ENCODE data around the gene BORCS8.

Gene BORCS8

DNA sequence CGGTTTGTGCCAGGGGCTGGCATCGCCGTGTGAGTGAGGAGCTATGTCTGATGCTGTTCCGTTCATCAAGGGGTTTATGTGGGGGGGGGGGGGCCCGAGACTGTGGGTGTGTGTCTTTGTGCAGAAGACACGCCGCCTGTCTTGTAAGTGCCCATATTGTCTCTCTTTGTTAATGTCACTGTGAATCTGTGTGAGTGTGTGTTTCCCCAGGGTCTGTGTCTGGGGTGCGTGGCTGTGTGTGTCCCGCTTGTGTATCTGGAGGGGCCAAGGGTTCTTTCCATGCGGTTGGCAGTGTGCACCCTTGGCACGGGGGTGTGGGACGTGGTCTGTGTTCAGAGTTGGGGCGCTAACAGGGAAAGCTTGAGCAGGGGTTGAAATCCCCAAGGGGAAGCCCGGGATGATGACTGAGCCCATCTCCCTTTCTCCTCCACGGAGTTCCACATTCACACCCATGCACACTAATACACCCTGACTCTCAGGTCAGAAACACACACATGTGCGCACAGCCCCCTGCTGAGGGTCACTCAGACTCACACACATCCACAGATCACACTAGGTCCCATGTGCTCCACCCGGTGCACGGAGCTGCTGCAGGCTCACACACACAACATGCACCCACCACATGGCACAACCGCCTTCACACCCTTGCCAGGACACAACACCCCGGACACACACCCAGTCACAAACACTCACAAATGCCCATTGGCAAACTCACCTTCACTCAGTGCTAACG, 21.6 kb upstream of the BORCS8 start:
- DNase-seq (ENCODE audit: low read depth), result no peak

DNA sequence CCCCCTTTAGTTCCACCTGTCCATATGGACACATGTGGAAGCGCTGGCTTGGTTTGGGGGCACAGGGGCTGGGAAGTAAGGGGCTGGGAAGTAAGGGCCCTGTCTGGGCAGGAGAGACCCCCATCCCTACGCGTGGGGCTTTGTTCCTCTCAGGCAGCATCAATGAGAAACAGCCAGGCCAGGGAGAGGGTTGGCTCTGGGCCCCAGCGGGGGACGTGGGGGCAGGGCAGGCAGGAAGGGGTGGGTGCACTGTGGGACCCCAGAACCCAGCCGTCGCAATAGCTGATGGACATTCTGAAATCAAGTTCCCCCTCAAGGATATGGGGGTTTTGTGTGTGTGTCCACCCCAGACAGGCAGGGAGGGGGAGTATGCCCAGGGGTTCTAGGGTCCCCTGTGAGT, 21.0 kb upstream of the BORCS8 start:
- no peak for DNase-seq (ENCODE audit: low read depth)

DNA sequence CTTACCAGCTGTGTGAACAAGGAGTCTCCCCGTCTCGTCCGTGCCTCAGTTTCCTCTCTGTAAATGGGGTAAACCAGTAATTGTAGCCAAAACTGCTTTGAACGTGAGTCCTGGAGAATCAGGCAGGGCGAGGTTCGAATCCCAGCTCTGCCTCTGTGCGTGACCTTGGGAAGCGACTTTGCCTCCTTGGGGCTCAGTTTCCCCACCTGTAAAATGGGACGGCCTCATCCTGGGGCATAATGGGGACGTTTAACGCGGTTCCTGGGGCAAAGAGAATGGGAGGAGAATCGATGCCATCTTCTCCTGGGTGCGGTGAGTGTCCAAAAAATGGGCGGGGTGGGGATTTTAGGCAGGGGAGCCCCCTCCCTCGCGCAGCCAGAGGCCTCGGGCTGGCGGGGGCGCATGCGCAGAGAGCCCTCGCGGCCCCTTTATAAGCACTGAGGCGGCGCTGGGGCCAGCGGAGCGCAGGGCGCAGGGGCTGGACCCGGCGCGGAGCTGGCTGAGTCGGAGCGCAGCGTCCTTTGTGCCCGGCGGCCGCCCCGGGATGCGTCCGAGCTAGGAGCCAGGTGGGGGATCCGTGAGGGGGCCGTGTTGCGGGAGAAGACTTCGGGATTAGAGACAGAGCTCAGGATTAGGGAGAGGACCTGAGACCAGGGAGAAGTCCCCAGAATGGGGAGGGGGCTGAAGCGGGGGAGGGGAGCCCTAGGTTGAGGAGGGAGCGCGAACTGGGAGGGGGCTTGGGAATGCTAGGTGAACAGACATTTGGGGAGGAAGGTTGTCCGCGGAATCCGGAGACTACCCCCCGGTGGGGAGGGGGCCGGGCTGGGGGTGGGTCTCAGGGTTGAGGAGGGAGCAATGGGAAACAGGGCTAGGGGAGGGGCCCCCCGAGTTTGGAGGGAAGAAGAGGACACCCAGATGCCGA, 19.8 kb upstream of the BORCS8 start, which contains the start of gene NCAN:
Gene NCAN (plus strand): TSS at position 460 of the 922 bp plus-strand sequence. CDS start 4,996 bp downstream, outside the sequence.
- no peak for DNase-seq (ENCODE audit: low read depth)

DNA sequence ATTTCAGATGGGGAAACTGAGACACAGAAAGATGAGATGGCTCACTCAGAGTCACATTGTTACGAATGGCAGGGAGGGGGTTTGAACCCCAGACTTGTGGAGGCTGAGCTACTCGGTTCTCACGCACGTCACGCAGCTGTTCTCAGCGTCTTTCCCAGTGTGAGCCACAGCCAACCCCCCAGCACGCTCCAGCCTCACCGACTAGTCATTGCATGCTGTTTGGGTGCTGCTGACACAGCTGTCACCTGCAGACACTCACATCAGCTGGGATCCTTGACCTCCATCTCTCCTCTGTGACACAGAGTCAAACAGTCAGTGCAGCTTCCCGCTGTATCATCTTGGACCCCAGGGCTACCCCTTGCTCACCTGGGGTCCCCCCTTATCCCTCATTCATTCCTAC, 17.4 kb upstream of the BORCS8 start:
- no peak for DNase-seq (ENCODE audit: low read depth)

DNA sequence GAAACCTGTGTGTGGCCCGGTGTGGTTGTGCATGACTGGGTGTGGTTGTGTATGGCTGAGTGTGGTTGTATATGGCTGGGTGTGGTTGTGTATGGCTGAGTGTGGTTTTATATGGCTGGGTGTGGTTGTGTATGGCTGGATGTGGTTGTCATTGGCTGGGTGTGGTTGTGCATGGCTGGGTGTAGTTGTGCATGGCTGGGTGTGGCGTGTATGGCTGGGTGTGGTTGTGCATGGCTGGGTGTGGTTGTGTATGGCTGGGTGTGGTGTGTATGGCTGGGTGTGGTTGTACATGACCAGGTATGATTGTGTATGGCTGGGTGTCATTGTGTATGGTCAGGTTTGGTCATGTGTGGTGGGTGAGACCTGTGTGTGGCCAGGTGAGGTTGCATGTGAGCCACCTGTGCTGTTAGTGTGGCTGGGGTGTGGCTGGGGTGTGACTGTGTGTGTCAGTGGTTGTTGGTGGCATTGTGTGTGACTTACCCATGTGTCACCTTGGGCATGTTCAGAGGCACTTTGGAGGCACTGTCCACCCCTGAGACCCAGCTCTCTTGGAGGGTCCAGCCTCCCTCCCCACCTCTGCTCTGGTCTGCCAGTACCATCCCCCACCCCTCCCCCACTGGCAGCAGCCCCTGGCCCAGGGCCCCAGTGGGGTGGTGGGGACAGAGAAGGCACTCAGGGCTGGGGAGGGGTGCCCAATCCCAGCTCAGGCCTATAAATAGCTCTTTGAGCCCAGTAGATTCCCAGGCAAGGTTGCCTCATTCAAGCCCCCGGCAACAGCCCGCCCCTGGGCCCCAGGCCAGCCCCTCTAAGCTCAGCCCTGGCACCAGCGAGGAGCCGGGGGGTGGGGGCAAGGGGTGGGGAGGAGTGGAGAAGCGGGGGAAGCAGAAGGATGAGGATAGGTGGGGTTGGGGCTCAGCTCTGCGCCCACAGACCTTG, 16.0 kb upstream of the BORCS8 start:
- DNase-seq (ENCODE audit: low read depth), result no peak

DNA sequence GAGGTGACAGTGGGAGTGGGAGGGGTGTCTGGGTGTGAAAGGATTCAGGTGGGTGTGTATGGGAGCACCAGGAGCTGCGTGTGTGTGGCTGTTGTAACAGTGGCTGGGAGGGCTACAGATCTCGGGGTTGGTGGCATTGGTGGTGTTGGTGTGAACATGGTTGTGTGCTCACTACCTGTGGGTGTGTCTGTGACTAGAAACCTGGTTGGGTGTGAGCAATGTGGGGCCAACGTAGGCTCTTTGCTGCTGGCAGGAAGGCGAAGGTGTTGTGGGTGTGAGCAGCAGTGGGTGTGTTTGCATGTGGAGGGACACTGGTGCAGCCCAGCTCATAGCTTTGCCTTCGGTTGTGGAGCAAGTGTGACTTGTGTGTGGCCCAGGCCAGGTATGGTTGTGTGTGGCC, 15.0 kb upstream of the BORCS8 start:
- DNase-seq (ENCODE audit: low read depth), result no peak

DNA sequence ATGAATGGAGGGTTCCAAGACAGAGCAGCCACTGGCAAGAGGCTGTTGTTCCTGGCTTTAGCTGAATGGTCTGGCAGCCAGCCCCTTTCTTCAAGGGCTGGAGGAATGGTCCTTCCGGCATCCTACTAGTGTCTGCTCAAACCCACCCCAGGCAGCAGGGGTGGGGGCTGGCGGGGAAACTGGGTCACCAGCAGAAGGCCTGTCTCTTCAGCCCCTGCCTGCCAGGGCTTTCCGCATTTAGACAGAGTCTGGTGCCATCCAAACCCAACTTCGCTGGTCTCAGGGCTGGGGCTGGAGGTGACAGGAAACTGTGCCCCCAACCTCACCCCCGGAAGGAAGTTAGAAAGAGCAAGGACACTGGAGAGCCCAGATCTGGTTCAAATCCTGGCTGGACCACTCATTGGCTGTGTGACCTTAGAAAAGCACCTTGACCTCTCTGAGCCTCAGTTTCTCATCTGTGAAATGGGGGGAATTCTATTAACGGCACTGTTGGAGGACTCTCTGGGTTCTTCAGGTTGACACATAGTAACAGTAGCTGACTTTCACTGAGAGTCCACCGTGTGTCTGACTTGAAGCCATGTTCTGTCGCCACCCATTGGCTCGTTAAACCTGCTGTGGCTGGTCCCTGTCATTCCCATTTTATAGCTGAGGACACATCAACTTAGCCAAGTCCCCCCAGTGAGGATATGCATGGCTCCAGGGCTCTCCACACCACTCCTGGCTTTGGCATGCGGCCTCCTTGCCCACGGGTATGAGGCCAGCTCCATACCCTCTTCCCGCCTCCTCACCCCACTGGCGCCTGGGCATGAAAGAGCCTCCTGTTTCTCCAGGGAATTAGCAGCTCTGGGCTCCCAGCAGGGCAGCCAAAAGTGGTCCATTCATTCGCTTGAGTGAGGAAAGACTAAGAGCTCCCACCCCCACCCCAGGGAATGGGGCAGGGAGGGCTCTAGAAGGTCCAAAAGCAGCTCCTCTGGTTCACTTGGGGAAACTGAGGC, 13.8 kb upstream of the BORCS8 start:
- DNase-seq (ENCODE audit: low read depth), result no peak

DNA sequence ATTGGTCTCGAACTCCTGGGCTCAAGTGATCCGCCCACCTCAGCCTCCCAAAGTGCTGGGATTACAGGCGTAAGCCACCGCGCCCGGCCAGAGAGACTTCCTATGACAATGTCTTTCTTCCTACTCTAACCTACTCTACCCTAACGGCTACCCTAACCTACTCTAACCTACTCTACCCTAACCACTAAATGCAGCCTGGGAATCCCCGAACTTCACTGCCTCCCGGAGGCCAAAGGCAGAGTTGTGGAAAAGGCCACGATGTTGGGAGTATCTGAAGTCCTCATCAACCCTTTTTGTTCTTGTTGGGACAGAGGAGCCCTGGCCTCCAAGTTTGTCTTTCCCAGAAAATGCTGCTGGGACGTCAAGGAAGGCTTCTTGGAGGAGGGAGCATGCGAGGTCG, 12.2 kb upstream of the BORCS8 start:
- no peak for DNase-seq (ENCODE audit: low read depth)

DNA sequence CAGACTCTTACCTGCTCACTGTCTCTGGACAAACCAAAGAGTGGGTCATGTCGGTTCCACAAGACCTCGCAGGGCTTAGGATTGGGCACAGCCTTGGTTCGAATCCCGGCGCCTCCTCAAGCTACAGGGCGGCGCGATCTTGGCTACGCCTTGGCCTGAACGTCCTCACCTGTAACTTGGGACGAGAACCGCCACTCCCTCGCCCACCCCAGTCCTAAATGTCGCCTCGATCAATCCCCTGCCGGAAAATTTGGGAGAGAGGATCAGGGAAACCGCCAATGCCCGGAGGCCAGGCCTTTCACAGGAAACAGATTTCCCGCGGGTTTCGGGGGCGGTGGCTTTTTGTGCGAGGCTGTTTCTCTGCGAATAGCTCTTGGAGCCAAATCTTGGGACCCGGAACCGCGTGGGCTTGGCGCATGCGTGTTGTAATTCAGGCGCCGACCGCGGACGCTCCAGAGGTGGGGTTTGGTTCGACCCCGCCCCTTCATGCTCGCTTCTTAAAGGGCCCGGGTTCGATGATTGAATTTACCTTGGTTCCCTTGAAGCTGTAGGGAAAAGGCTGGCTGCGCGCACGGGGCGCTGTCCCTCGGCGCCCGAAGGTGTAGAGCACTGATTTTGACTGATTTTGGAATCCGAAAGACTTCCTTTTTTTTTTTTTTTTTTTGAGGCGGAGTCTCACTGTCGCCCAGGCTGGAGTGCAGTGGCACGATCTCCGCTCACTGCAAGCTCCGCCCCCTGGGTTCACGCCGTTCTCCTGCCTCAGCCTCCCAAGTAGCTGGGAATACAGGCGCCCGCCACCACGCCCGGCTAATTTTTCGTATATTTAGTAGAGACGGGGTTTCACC, 11.3 kb upstream of the BORCS8 start, which contains the start of gene NR2C2AP:
Gene NR2C2AP (minus strand): TSS at position 403 of the 845 bp plus-strand sequence. CDS start 354 bp downstream, at position 49.
- peak; percentile 67 for DNase-seq (ENCODE audit: low read depth)

DNA sequence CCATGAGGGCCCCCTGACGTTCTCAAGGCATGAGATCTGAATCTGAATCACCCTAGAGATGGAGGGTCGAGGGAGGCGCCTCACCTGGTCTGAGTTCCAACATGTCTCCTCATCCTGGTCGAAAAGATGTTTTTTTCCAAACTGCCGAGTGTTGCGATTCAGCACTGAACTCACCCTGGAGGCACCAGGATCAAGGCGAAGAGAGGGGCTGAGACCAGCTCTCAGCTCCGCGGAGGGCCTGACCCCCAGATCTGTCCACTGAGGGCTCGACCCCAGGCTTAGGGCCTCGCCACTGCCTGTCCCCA, 10.7 kb upstream of the BORCS8 start:
- no peak for DNase-seq (ENCODE audit: low read depth)

DNA sequence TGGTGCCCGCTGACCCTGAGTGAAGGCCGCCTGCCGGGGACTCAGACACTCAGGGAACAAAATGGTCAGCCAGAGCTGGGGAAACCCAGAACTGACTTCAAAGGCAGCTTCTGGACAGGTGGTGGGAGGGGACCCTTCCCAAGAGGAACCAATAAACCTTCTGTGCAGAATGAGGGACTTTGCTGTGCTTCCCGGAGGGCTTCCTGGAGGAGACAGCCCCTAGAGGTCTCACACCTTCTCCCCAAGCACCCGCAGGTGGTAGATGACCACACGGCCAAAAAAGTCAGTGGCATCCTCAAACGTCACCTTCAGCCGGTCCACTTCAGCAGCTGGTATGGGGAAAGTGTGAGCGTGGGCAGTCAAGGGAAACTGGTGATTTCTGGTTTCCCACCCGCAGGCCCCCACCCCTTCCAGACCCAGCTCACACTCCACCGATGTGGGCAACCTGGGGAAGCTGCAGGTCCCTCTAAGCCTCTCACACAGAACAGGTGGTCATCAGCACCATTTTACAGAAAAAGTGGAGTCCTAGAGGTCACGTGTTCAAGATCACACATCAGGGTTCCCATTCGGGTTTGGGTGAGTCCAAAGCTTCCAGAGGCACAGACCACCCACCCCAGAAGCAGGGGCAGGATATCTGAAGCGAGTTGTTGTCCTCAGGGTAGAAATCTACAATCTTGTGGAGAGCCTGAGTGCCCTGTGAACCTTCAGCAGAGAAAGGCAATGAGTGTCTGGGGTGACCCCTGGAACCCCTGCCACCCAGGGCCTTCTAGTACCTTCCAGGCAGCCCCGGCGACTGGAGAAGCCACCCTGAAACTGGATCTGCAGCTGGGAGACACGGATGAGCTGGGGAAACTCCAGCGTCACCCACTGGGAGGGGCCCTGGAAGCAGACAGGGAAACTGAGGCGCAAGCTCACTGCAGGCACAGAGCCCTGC, 10.0 kb upstream of the BORCS8 start:
- no peak for DNase-seq (ENCODE audit: low read depth)

DNA sequence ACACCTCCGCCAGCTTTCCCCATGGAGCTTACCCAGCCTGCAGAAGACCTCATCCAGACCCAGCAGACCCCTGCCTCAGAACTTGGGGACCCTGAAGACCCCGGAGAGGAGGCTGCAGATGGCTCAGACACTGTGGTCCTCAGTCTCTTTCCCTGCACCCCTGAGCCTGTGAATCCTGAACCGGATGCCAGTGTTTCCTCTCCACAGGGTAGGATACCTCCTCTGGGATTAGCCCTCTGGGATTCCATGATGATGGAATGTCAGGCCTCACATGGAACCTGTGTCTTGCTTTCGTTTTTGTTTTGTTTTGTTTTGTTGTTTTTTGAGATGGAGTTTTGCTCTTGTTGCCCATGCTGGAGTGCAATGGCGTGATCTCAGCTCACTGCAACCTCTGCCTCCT, 2.0 kb upstream of the BORCS8 start:
- DNase-seq (ENCODE audit: low read depth), result no peak

DNA sequence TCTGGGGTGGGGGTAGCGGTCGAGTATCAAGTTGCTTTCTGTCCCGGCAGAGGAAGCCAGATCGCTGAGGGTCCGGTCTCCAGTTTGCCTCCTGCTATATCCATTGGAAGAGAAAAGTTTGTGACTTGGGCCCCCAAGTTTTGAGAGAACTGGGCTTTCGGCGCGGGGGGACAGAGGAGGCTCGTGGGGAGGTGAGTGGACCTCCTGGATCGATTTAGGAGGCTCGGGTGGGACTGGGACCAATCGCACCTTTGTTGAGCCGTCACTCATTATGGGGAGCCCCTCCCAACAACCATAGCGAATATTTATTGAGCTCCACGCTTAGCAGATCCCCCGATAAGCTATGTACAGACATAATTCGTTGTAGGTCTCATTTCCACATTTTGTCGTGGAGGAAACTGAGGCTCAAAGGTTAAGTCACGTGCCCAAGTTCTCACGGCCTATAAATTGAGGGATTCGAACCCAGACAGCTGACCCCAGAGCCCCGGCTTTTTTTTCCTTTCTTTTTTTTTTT, 1.0 kb upstream of the BORCS8 start:
- DNase-seq (ENCODE audit: low read depth), result no peak

DNA sequence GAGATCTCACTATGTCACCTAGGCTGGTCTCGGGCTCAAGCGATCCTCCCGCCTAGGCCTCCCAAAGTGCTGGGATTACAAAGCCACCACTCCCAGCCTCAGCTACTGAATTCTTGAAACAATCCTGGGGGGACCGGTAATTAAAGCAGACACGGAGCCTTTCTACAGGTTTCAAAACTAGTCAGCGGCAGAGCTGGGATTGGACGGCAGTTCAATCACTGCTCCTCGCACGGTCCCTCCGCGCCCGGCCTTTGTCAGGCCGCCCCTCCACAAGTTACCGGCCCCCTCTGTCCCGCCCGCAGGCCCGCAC, 229 bp downstream of the BORCS8 start:
- DNase-seq (ENCODE audit: low read depth), result no peak

DNA sequence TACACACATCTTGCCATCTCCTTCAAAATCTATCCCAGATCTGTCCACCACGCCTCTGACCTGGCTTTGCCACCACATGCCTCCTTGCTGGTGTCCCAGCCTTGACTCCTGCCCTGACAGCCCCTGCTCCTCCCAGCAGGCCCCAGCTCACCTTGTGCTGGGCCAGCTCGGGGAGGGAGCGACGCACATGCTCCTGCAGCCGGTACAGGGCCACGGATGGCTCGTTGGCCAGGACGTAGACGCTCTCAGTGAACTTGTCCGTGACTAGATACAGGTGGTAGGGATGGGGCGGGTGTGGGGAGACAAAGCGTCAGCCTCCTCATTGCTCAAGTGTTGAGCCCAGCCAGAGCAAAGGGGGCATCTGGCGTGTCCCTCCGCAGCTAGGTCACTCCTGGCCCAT, 5.2 kb downstream of the BORCS8 start:
- no peak for DNase-seq (ENCODE audit: low read depth)

DNA sequence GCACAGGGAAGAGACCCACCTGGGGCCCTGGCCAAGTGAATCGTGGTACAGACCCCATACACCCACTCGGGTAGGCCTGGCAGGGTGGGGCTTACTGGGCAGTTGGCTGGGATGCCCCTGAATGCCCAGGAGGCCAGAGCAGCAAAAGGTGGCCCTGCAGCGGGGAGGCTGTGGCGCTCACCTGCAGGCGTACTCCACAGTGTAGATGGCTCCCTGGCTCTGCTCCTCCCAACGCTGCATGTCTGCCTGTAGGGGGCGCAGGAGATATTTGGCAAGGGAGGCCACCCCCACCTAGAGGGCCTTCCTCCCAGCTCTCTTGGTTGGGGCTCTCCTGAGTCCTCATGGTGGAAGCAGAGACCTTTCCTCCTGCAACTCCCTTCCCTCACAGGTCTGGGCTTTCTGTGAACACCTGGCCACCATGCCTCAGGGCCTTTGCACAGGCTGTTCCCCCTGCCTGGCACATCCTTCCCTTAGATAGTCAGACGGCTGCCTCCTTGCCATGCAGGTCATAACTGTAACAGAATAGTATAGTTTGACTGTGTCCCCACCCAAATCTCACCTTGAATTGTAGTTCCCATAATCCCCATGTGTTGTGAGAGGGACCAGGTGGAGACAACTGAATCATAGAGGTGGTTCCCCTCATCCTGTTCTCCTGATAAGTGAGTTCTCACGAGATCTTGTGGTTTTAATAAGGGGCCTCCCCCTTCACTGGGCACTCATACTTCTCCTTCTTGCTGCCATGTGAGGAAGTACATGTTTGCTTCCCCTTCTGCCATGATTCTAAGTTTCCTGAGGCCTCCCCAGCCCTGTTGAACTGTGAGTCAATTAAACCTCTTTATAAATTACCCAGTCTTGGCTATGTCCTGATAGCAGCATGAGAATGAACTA, 5.9 kb downstream of the BORCS8 start:
- no peak for DNase-seq (ENCODE audit: low read depth)

DNA sequence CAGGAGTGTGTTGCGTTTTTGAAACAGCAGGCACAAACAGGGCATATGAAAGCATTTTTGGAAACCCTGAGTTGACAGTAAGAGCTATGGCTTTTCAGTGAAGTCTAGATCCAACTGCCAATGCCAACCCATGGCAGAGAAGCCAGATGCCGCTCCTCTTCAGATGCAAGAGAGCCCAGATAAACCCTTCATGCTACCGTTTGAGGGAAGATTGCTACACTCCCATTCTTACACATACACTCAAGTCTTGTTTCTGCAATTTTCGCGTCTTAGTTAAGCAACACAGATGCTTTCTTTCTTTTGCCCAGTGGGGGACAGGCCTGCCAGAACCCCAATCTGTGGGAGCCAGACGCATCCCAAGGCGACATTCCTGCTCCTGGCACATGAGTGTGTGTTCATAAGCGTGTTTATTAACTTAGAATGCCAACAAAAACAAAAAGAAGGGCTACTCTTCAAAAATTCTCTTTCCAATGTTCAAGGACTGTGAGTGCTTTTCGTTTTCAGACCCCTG, 10.4 kb downstream of the BORCS8 start:
- no peak for DNase-seq (ENCODE audit: low read depth)
